HG02938 (cell line): ENCODE data around the gene GPR31.
A peak's percentile ranks its signal among the peaks of the same experiment; 100 is the strongest.

Experiments
- ATAC-seq: cut with Tn5 transposase; IDR thresholded peaks from one replicate; pipeline ENCODE4 v1.9.1; 2021; ENCODE audit warnings: mild to moderate bottlenecking, moderate library complexity; ENCODE audit not compliant: unreplicated experiment

GPR31 gene

GRCh38 chr6:167140589-167141474 is 16.9 kb downstream of the GPR31 start:
- no peak for ATAC-seq

GRCh38 chr6:167139761-167140160 is 18.0 kb downstream of the GPR31 start:
- ATAC-seq: no peak

GRCh38 chr6:167137881-167138280 is 19.9 kb downstream of the GPR31 start:
- ATAC-seq: no peak

- ATAC-seq: no peak
Measured at GRCh38 chr6:167137081-167137480, 20.7 kb downstream of the GPR31 start.

GRCh38 chr6:167136376-167136775 is 21.4 kb downstream of the GPR31 start:
- no peak for ATAC-seq

GRCh38 chr6:167134448-167135328 is 23.1 kb downstream of the GPR31 start:
- no peak for ATAC-seq

GRCh38 chr6:167130712-167131684 is 26.8 kb downstream of the GPR31 start:
- ATAC-seq: no peak

- ATAC-seq: peak; percentile 81
Measured at GRCh38 chr6:167130008-167130677, 27.6 kb downstream of the GPR31 start.

GRCh38 chr6:167129562-167129961 is 28.2 kb downstream of the GPR31 start:
- no peak for ATAC-seq

GRCh38 chr6:167129159-167129558 is 28.6 kb downstream of the GPR31 start:
- ATAC-seq: no peak

- ATAC-seq: no peak
Measured at GRCh38 chr6:167127785-167128531, 29.8 kb downstream of the GPR31 start.

GRCh38 chr6:167125855-167126349 is 31.9 kb downstream of the GPR31 start:
- ATAC-seq: no peak

GRCh38 chr6:167125410-167125809 is 32.4 kb downstream of the GPR31 start:
- ATAC-seq: no peak

GRCh38 chr6:167124753-167125152 is 33.0 kb downstream of the GPR31 start:
- no peak for ATAC-seq

GRCh38 chr6:167122827-167123657 is 34.7 kb downstream of the GPR31 start, which contains the start of gene CCR6:
TSS of gene CCR6 (plus strand) at chr6:167123096. CDS start at chr6:167136135, 13,039 bp downstream.
- ATAC-seq: no peak

- no peak for ATAC-seq
Measured at GRCh38 chr6:167122041-167122826, 35.5 kb downstream of the GPR31 start.

GRCh38 chr6:167121335-167121841 is 36.4 kb downstream of the GPR31 start:
- no peak for ATAC-seq
